GM12878 (cell line): Measurements from ENCODE around the gene GZMA. TPM values are rescaled to one million over a fixed set of nuclear protein-coding genes. Genes with fewer than 3 reads are reported as not detected.

Source experiments
- ELK1 ChIP-seq: IDR thresholded peaks from 2 replicates; pipeline ENCODE4 v1.6.1; 2012; ENCODE audit warnings: low read depth, low read length, improper control_type of control experiment
- GABPA ChIP-seq: IDR thresholded peaks from 2 replicates; pipeline ENCODE4 v1.6.1; 2014; ENCODE audit warnings: antibody characterized with exemption, low read depth, mild to moderate bottlenecking, inconsistent platforms
- polyA plus RNA-seq, 11 experiments: library from polyadenylated mRNA; depleted of rRNA in 4 of 11; unstranded in 6 of 11; stranded (reverse) in 5 of 11; fragments of >200 nt; fragmentation: Nextera tagmentation in 4 of 11; fragmentation: Illumina TruSeq in 1 of 11; extraction: Ambion mirVana in 4 of 11; extraction: Trizol in 1 of 11; gene quantifications; 1 replicate in 1 of 11; 2 replicates in 10 of 11; pipeline versions ENCODE4 v1.2.1 to v1.2.3, GENCODE V29; 2011 to 2016; ENCODE audit warnings: inconsistent platforms in 2 of 11, missing spikeins in 2 of 11, low read depth in 1 of 11
- total RNA-seq, 4 experiments: library from RNA; depleted of rRNA in 3 of 4; stranded (reverse); fragments of >200 nt in 3 of 4; fragmentation: Illumina TruSeq in 1 of 4; extraction: Trizol in 1 of 4; gene quantifications; 2 replicates each; pipeline versions ENCODE4 v1.2.1 to v1.2.3, GENCODE V29; 2013 to 2021
- TF ChIP-seq, protein P1 (sequence below): fragments of 450-650 bp; IDR thresholded peaks from 2 replicates; pipeline ENCODE4 v1.6.1; 2017; ENCODE audit warnings: mild to moderate bottlenecking, moderate library complexity
- TF ChIP-seq, protein P2 (sequence below): fragments of 450-650 bp; IDR thresholded peaks from 2 replicates; pipeline ENCODE4 v1.6.1; 2017; ENCODE audit warnings: mild to moderate bottlenecking, low read depth, inconsistent platforms; ENCODE audit not compliant: poor library complexity, severe bottlenecking

Gene GZMA
- total and polyA plus RNA-seq, 10 of the 15 experiments (the other 5 are each of a cell fraction or from before 2014, with no cell fraction given), result 0.18 TPM; not detected in 9

DNA sequence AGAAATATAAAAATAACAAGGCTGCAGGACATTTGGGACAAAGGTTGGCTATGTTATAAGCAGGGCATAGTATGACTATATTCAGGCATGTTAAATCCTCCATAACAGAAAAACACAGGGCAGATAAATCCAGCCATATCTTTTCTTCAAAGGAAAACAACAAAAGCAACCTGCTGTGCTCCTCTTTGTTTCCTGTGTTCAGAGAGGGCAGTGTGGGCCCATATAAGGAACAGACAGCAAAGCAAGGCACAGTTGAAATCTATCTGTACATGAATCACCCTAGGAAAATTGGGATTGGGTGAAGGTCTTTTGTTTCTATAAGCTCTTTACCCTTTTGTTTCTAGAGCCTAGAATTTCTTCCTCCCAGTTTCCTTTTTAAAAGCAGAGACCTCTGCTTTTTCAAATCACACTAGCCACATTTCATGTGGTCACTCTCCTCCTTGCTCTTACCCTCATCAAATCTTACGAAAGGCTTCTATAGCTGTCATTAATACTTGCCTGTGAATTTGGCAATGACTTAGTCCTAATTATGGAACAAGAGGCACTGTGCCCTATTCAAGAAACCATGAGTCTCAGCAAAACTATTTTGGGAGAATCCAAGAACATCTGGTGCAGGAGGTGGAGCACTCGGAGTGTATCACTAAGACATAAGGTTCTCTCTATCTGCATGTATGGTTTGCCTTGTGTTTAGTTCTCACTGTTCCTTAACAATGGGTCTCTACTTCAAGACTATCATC, 1.8 kb downstream of the GZMA start (continued):
- TF ChIP-seq, protein P1, sequence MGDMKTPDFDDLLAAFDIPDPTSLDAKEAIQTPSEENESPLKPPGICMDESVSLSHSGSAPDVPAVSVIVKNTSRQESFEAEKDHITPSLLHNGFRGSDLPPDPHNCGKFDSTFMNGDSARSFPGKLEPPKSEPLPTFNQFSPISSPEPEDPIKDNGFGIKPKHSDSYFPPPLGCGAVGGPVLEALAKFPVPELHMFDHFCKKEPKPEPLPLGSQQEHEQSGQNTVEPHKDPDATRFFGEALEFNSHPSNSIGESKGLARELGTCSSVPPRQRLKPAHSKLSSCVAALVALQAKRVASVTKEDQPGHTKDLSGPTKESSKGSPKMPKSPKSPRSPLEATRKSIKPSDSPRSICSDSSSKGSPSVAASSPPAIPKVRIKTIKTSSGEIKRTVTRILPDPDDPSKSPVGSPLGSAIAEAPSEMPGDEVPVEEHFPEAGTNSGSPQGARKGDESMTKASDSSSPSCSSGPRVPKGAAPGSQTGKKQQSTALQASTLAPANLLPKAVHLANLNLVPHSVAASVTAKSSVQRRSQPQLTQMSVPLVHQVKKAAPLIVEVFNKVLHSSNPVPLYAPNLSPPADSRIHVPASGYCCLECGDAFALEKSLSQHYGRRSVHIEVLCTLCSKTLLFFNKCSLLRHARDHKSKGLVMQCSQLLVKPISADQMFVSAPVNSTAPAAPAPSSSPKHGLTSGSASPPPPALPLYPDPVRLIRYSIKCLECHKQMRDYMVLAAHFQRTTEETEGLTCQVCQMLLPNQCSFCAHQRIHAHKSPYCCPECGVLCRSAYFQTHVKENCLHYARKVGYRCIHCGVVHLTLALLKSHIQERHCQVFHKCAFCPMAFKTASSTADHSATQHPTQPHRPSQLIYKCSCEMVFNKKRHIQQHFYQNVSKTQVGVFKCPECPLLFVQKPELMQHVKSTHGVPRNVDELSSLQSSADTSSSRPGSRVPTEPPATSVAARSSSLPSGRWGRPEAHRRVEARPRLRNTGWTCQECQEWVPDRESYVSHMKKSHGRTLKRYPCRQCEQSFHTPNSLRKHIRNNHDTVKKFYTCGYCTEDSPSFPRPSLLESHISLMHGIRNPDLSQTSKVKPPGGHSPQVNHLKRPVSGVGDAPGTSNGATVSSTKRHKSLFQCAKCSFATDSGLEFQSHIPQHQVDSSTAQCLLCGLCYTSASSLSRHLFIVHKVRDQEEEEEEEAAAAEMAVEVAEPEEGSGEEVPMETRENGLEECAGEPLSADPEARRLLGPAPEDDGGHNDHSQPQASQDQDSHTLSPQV, result no peak
- TF ChIP-seq, protein P2, sequence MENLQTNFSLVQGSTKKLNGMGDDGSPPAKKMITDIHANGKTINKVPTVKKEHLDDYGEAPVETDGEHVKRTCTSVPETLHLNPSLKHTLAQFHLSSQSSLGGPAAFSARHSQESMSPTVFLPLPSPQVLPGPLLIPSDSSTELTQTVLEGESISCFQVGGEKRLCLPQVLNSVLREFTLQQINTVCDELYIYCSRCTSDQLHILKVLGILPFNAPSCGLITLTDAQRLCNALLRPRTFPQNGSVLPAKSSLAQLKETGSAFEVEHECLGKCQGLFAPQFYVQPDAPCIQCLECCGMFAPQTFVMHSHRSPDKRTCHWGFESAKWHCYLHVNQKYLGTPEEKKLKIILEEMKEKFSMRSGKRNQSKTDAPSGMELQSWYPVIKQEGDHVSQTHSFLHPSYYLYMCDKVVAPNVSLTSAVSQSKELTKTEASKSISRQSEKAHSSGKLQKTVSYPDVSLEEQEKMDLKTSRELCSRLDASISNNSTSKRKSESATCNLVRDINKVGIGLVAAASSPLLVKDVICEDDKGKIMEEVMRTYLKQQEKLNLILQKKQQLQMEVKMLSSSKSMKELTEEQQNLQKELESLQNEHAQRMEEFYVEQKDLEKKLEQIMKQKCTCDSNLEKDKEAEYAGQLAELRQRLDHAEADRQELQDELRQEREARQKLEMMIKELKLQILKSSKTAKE, result no peak
- TF ChIP-seq ELK1, result no peak
- no peak for TF ChIP-seq GABPA
- TF ChIP-seq, all 136 proteins: peak for 0
